KMS-11 (cell line): ENCODE data around the gene SPRYD4.

ENCODE experiments used
- H2AFZ ChIP-seq: fragments of 200-600 bp; sonication (generic); 2 replicates; pipeline ENCODE4 v1.6.1; 2016; ENCODE audit warnings: antibody characterized with exemption, mixed run types, low read depth
- H3K27ac ChIP-seq: fragments of 200-600 bp; sonication (generic); 2 replicates; pipeline ENCODE4 v1.6.1; 2016; ENCODE audit warnings: mild to moderate bottlenecking, mixed run types
- H3K27me3 ChIP-seq: fragments of 200-600 bp; sonication (generic); 2 replicates; pipeline ENCODE4 v1.6.1; 2017; ENCODE audit warnings: mild to moderate bottlenecking, low read depth, mixed run types, moderate library complexity; ENCODE audit not compliant: insufficient read depth
- H3K36me3 ChIP-seq: fragments of 200-600 bp; sonication (generic); 2 replicates; pipeline ENCODE4 v1.6.1; 2017; ENCODE audit warnings: mild to moderate bottlenecking, mixed run types; ENCODE audit not compliant: insufficient read depth
- H3K4me1 ChIP-seq: fragments of 200-600 bp; sonication (generic); 2 replicates; pipeline ENCODE4 v1.6.1; 2016; ENCODE audit warnings: mild to moderate bottlenecking, low read depth, mixed run types; ENCODE audit not compliant: poor library complexity, severe bottlenecking
- H3K4me2 ChIP-seq: fragments of 200-600 bp; sonication (generic); 2 replicates; pipeline ENCODE4 v1.7.0; 2016; ENCODE audit warnings: mild to moderate bottlenecking, mixed run types
- H3K4me3 ChIP-seq: fragments of 200-600 bp; sonication (generic); IDR thresholded peaks from 2 replicates; pipeline ENCODE4 v1.6.1; 2017; ENCODE audit warnings: low read depth, low read length, mixed read lengths; ENCODE audit not compliant: insufficient read depth
- H3K79me2 ChIP-seq: fragments of 200-600 bp; sonication (generic); 2 replicates; pipeline ENCODE4 v1.6.1; 2016; ENCODE audit warnings: low read depth, mixed run types; ENCODE audit not compliant: insufficient read depth
- H3K9ac ChIP-seq: fragments of 200-600 bp; sonication (generic); 2 replicates; pipeline ENCODE4 v1.6.1; 2016; ENCODE audit warnings: mild to moderate bottlenecking, mixed run types
- H4K20me1 ChIP-seq: fragments of 200-600 bp; sonication (generic); 2 replicates; pipeline ENCODE4 v1.6.1; 2016; ENCODE audit warnings: mild to moderate bottlenecking, mixed run types; ENCODE audit not compliant: insufficient read depth
- TF ChIP-seq, protein P1 (sequence below): fragments of 200-600 bp; sonication (generic); conservative IDR thresholded peaks from 2 replicates; pipeline ENCODE4 v1.6.1; 2017; ENCODE audit warnings: low read depth, mild to moderate bottlenecking, antibody characterized with exemption, low read length, moderate library complexity, mixed read lengths

The SPRYD4 gene

DNA sequence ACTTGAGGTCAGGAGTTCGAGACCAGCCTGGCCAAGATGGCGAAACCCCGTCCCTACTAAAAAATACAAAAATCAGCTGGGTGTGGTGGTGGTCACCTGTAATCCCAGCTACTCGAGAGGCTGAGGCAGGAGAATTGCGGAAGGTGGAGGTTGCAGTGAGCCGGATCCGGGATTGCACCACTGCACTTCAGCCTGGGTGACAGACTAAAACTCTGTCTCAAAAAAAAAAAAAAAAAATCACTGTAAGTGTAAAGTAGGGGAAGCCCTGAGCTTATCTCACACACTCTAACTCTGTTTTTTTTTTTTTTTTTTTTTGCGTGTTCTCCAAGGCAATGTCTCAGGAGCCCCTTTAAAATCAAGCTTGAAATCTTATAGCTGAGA lies 52.8 kb downstream of the SPRYD4 start:
- Histone ChIP-seq H4K20me1 (no peaks in the 10 kb centered on the region), H3K4me3 (no peak overlapping the region), H3K9ac (peak overlapping the region; percentile 21; the same call in 1 of the 2 replicates), H3K36me3 (no peaks in the 10 kb centered on the region), H3K27me3 (no peaks in the 10 kb centered on the region), H3K4me1 (peaks cover 10% of the 10 kb centered on the region), H2AFZ (peak overlapping the region; percentile 24; the same call in 1 of the 2 replicates), H3K4me2 (peak overlapping the region; percentile 31; the same call in 1 of the 2 replicates), H3K27ac (no peak overlapping the region), H3K79me2 (no peaks in the 10 kb centered on the region)
- TF ChIP-seq, protein P1, sequence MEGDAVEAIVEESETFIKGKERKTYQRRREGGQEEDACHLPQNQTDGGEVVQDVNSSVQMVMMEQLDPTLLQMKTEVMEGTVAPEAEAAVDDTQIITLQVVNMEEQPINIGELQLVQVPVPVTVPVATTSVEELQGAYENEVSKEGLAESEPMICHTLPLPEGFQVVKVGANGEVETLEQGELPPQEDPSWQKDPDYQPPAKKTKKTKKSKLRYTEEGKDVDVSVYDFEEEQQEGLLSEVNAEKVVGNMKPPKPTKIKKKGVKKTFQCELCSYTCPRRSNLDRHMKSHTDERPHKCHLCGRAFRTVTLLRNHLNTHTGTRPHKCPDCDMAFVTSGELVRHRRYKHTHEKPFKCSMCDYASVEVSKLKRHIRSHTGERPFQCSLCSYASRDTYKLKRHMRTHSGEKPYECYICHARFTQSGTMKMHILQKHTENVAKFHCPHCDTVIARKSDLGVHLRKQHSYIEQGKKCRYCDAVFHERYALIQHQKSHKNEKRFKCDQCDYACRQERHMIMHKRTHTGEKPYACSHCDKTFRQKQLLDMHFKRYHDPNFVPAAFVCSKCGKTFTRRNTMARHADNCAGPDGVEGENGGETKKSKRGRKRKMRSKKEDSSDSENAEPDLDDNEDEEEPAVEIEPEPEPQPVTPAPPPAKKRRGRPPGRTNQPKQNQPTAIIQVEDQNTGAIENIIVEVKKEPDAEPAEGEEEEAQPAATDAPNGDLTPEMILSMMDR: no peak

DNA sequence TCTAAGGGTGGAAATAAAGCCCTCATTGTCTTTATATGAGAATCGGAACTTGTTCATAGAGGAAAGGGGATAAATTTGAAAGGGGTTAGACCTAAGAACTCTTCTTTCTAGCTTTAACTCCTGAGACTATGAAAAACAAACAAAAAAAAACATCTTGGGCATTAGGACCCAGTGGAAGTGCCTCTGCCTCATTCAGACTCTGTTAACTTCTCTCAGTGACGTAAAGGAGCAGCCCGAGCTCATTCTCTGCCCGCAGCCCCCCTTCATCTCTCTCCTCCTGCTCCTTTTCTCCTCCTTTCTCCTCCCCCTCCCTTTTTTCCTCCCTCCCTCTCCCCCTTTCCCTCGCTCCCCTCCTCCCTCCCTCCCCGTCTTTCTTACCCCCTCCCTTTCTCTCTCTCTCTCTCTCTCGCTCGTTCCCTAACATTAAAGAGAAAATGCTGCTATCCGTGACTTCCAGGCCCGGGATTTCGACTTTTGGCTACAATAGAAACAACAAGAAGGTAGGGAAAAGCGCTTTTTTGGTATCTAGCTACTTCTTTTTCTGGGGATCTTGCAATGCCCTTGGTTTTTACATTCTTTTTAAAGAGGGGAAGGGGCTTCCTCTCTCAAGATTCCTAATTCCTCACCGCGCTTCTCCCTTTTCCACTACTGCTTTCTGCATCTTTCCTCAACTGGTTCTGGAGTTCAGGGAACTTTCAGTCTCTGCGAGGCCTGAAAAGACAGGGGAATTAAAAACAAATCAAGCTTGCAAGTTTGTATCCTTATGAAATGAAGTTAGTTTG lies 53.4 kb downstream of the SPRYD4 start, which contains the start of gene RBMS2:
Gene RBMS2 (plus strand): TSS at position 231 of the 782 bp plus-strand sequence. CDS start 204 bp downstream, at position 435.
- H3K4me2 ChIP-seq: peak within 1 kb of the TSS; percentile 31; the same call in 1 of the 2 replicates
- H4K20me1 ChIP-seq: no peaks in the 10 kb centered on the region
- no peaks in the 10 kb centered on the region for H3K79me2 ChIP-seq
- no peaks in the 10 kb centered on the region for H3K27me3 ChIP-seq
- peak within 1 kb of the TSS; percentile 21; the same call in 1 of the 2 replicates for H3K9ac ChIP-seq
- H3K27ac ChIP-seq: no peak within 1 kb of the TSS
- peak within 1 kb of the TSS; percentile 24; the same call in 1 of the 2 replicates for H2AFZ ChIP-seq
- H3K4me3 ChIP-seq: no peak within 1 kb of the TSS
- TF ChIP-seq, protein P1: no peak
- H3K36me3 ChIP-seq: no peaks in the 10 kb centered on the region
- peaks cover 10% of the 10 kb centered on the region for H3K4me1 ChIP-seq

GRCh38 chr12:56522411-56523193 lies 54.2 kb downstream of the SPRYD4 start:
- Histone ChIP-seq H3K9ac (no peak overlapping the region), H3K36me3 (no peaks in the 10 kb centered on the region), H3K27ac (no peak overlapping the region), H2AFZ (peak overlapping the region; percentile 24; the same call in 1 of the 2 replicates), H3K4me1 (peaks cover 10% of the 10 kb centered on the region), H3K4me3 (no peak overlapping the region), H4K20me1 (no peaks in the 10 kb centered on the region), H3K4me2 (peak overlapping the region; percentile 12; the same call in 1 of the 2 replicates), H3K27me3 (no peaks in the 10 kb centered on the region), H3K79me2 (no peaks in the 10 kb centered on the region)
- TF ChIP-seq, protein P1: no peak

GRCh38 chr12:56528846-56529245 lies 60.5 kb downstream of the SPRYD4 start:
- Histone ChIP-seq H2AFZ (no peak overlapping the region), H3K79me2 (no peaks in the 10 kb centered on the region), H3K27ac (no peak overlapping the region), H3K4me1 (no peaks in the 10 kb centered on the region), H4K20me1 (no peaks in the 10 kb centered on the region), H3K27me3 (no peaks in the 10 kb centered on the region), H3K9ac (no peak overlapping the region), H3K4me2 (no peak overlapping the region), H3K36me3 (no peaks in the 10 kb centered on the region), H3K4me3 (no peak overlapping the region)
- TF ChIP-seq, protein P1: no peak
